HG03469 (cell line): ENCODE results near the gene PTPRG.

ENCODE experiments used
- ATAC-seq: cut with Tn5 transposase; IDR thresholded peaks from one replicate; pipeline ENCODE4 v1.9.1; 2021; ENCODE audit warnings: mild to moderate bottlenecking, moderate library complexity, moderate number of reproducible peaks; ENCODE audit not compliant: unreplicated experiment

The PTPRG gene

DNA sequence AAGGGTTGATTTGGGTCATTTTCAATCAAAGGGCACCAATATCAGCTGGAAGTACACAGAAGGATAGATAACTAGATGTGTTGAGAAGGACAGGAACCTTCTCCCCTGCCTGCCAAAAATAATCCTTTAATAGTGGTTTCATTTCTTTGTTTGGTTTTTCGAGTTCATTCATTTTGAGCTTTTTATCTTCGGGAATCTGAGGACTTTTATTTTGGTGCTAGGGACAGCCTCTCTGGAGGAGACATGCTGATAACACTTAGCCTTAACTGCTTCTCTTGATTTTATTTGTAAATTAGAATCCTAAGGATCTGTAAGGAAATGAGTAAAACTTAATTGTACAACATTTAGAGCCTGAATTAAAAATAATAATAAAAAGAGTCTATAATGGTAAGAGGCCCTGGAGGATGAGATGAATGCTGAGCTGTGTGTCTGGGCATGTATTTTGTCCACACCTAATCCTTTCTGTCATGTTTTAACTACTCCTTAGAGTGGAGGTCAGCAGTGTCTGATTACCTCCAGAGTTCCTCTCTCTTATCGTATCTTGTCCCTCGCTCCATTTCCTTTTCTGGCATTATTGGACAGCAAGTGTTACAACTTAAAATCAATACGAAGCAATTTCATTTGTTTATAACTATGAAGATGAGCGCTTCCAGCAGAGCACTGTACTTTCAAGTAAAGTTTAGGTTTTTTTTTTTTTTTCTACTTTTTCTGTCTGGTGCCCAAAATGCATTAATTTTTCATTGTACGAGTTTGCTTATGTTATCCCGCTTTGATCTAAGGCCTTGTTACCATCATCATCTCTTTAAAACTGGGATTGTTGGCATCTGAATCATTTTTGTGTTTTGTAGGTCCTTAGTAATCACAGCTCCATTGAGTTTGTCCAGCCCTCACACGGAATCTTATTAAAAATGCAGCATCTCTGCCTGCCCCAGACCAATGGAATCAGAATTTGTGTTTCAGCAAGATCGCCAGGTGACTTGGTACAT is 22.8 kb downstream of the PTPRG start:
- no peak for ATAC-seq

DNA sequence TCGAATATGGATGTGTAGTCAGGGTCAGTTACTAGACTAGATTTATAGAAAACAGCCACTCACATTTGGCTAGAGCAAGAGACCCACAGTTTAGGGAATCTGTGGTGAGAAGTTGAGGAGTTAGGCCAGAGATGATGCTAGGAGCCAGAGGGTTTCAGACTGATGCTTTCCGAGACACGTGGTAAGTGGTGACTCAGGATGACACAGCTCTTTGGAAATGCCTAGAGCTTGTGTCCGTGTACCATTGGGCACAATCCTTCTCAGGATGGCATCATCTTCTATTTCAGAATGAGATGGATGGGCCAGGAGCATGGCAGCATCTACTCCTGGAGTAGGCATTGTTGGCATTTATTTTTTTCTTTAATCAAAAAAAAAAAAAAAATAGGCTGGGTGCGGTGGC is 28.5 kb downstream of the PTPRG start:
- ATAC-seq, result no peak

- ATAC-seq, result no peak
These were observed 29.9 kb downstream of the PTPRG start for GRCh38 chr3:61591300-61591699.

DNA sequence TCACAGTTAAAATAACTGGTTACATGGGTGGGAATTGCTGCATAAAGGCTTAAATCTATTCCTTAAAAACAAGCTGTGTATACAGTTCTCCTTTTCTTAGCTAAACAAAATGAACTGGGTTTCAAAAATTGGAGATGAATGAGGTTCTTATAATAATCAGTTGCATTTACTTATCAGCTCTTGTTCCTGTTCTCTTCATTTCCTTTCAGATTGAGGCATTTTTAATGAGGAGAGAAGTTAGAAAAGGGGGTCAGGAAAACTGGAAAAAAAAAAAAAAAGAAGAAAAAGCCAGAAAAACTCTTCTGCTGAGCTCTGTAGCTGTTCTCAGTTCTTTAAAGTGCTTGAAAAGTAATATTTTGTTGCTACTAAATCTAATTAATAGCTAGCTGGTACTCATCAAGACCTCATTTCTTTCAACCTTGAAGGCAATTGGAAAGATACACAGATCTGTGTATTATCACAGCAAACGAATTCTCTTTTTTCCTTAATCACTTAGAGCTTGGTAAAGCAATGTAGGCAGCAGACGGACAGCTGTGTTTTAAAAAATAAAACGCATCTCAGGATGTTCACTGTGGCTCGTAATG is 32.2 kb downstream of the PTPRG start:
- ATAC-seq, result no peak

GRCh38 chr3:61594144-61594963 is 33.0 kb downstream of the PTPRG start:
- no peak for ATAC-seq

DNA sequence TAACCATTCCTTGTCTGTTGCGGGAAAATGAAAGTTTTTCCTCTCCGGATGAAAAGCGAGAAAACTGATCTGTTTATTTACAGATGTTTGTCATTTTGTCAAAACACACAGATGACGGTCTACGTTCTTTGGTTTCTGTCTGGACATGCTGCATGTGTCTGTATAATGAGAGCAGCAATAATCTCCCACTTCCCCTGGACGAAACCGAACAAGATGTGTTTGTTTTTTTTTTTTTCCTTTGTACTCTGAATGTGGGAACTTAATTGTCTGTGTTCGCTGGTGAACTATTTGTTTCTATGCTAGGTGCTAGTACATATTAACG is 33.6 kb downstream of the PTPRG start:
- ATAC-seq, result no peak

- no peak for ATAC-seq
These were observed 33.9 kb downstream of the PTPRG start for GRCh38 chr3:61595288-61595687.

DNA sequence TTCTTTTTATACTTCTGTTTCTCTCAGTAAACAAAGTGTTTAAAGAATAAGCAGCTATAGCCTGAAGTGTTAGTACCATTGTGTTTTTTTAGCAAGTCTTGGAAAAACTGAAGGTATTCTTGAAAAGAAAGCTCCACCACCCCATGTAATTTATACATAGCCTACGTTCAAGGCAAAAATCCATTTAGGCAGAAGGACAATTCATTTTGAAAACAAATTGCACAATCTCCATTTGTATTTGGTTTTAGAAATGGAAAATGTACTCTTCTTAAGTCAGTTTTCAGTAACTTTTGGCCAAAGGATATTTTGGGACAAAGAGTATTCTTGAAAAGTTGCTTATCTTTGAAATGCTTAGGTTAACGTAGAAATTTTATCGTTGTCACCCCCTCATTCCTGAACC is 34.5 kb downstream of the PTPRG start:
- no peak for ATAC-seq

GRCh38 chr3:61597906-61598305 is 36.5 kb downstream of the PTPRG start:
- no peak for ATAC-seq

GRCh38 chr3:61600195-61600594 is 38.8 kb downstream of the PTPRG start:
- no peak for ATAC-seq

- no peak for ATAC-seq
These were observed 40.5 kb downstream of the PTPRG start for GRCh38 chr3:61601831-61602230.

DNA sequence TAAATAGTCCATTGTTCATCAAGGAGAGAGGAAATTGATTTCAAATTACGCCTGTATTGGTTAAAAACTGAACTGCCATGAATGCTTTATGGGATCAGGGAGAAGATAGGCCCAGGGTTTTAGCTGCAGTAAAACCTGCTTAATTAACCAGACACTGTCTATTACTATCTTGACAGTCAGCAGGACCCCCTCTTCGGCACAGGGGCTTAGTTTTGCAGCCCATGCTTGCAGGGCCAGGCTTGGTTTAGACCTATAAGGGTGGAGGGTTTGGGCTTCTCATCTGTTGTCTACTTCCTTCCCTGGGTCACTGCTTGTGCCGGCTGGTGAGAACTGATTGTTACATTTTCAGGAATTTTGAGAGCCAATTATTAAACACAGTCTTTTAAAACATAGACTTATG is 41.1 kb downstream of the PTPRG start:
- ATAC-seq, result no peak

- no peak for ATAC-seq
These were observed 44.3 kb downstream of the PTPRG start for GRCh38 chr3:61605589-61606175.

DNA sequence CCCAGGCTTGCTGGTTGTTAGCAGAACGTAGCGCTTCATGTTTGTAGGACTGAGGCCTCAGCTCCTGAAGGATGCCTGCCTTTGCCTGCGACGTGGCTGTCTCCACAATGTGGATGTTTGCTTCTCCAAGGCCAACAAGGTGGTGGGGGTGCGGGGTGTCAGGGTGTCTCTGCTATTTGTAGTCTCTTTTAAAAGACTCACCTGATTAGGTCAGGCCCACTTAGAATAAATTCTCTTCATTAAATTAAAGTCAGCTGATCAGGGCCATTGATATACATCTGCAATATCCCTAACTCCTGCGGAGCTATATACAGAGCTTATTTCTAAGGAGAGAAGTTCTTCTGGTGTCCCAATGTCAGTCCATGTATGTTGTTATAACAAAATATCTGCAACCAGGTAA is 44.8 kb downstream of the PTPRG start:
- no peak for ATAC-seq

DNA sequence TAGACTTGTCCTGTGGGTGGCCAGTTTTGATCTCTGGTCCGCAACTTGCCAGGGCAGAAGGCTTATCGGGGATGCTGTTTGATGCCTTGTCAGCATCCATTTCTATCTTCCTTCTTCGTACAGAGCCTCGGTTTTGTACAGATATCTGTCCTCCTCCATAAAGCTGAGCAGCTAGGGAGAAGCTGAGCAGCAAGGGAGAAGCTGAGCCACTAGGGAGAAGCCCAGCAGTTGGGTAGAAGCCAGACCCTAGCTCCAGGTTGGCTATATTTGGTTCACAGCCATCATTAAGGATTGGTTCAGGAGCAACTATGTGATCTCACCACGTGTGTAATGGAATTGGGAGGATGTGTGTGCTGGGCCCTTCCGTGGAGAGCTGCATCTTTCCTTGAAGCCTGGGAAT is 46.7 kb downstream of the PTPRG start:
- no peak for ATAC-seq

DNA sequence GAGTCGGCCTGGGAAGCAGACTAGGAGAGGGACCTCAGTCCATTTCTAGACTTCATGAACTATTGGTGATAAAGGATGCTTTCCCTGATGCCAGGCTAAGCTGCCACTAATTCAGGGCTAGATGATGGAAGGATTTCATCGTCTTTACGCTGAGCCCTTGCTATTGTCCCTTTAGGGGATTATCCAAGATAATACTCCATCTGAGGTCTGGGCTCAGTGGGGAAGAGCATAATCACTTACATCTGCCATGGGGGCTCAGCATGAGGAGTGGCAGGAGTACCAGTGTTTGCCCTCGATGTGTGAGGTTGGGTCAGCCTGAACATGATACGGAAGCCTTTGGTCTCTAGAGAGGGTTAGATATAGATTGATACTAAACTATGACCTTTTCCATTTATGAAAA is 47.3 kb downstream of the PTPRG start:
- ATAC-seq, result no peak

GRCh38 chr3:61610316-61610715 is 48.9 kb downstream of the PTPRG start:
- no peak for ATAC-seq

DNA sequence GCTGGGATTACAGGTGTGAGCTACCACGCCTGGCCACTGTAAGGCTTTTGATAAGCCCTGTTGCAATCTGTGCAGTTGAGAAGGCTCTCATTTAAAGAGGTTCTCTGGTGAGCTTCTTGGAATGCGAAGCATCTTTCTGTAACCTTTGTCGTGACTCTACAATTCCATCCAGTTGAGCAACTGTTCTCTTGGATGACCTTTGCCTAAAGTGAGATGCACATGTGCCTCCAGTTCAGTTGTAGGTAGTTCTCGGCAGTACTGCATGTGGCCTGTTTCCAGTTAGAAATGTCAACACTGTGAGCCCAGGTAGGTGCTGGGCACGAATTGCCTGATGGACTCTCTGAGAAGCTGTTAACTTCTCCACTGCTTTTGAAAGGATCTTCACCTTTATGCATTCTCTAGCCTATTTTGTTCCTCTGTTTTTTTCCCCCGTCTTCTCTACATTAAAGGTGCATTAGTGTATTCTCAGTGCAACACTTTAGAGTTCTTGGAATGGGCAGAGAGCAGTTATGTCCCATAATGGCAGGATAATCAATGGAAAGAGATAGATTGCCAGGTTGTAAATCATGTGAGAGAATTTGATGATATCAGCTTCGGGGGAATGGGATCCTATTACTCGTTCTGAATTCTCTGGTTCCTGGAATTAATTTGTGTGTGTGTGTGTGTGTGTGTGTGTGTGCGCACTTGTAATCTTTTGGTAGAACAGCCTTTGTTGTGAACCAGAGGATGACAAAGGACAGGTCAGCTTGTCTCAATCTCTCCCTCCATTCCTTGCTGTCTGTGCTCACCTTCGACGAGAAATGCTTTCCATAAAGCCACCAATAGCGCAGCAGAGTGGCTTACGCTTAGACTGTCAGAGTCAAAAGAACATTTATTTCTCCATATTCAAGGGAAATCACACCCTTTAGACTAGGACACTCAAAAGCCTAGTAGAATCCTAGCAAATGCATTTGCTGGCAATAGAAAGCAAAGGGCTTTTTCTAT is 51.1 kb downstream of the PTPRG start:
- ATAC-seq, result no peak

GRCh38 chr3:61613666-61614065 is 52.3 kb downstream of the PTPRG start:
- ATAC-seq, result no peak

DNA sequence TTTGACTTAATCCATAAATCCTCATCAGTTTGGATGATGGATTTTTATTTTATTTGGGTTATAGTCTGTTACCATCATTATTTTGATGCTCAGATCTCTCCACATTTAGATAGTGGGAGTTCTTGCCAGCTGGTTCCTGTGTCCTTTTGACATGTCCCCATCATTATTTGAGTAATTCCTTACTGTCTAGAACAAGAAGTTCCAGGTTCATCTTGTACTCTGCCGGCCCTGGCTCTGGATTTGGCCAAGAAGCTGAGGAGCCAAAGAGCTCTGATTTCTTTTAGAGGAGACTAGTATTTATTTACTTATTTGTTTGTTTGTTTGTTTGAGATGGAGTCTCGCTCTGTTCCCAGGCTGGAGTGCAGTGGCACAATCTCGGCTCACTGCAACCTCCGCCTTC is 54.3 kb downstream of the PTPRG start:
- ATAC-seq, result no peak
